Measurements from ENCODE around the gene SRSF9. TPM values are rescaled to one million over a fixed set of nuclear protein-coding genes. Genes with fewer than 3 reads are reported as not detected.

The SRSF9 gene
- polyA plus RNA-seq, 3 donors, result 127 to 218 (median 200) TPM

- Histone ChIP-seq H3K36me3 (replicated peaks in 1 of 2; ENCODE audit: control insufficient read depth in 1 of 2, insufficient read depth in 2 of 2, low read length in 2 of 2) (no peaks in the 10 kb centered on the region), H3K4me2 (replicated peaks; ENCODE audit: extremely low read depth, low read length, poor library complexity, severe bottlenecking) (no peak overlapping the region), H3K9me3 (replicated peaks in 1 of 2; ENCODE audit: control insufficient read depth in 1 of 2, insufficient read depth in 1 of 2, low read length in 2 of 2) (no peaks in the 10 kb centered on the region), H3K9ac (ENCODE audit: insufficient read depth, low read length, poor library complexity, severe bottlenecking) (no peak overlapping the region), H4K20me1 (ENCODE audit: insufficient read depth, low read length) (no peaks in the 10 kb centered on the region), H3K27ac (ENCODE audit: low read depth in 1 of 2, low read length in 2 of 2) (no peak overlapping the region), H3K27me3 (ENCODE audit: control insufficient read depth in 2 of 2, insufficient read depth in 2 of 2, low read length in 2 of 2) (no peaks in the 10 kb centered on the region), H3K4me1 (ENCODE audit: control insufficient read depth in 1 of 2, insufficient read depth in 2 of 2, low read length in 2 of 2) (peaks cover 0 to 2% of the 10 kb centered on the region in 2 donors), H2AFZ (ENCODE audit: insufficient read depth, low read depth, low read length, poor library complexity, severe bottlenecking) (no peak overlapping the region), H3K79me2 (ENCODE audit: insufficient read depth, low read length) (no peaks in the 10 kb centered on the region), H3K4me3 (replicated peaks in 1 of 3; ENCODE audit: low read depth in 2 of 3, low read length in 3 of 3) (no peak overlapping the region)
- Mint-ChIP-seq H3K27ac (no peak overlapping the region), H3K4me3 (no peak overlapping the region), H3K4me1 (peaks cover 13% of the 10 kb centered on the region), H3K9me3 (no peaks in the 10 kb centered on the region), H3K27me3 (ENCODE audit: low read depth in 3 of 3) (peaks cover 0 to 1% (median 1%) of the 10 kb centered on the region in 3 donors), H3K36me3 (peaks cover 0 to 4% of the 10 kb centered on the region in 2 donors)
- TF ChIP-seq CTCF (IDR thresholded peaks at IDR 0.05), result no peak
- 100% methylated on average over 1 of the region's 7 CpGs for WGBS (ENCODE audit: insufficient coverage)
- intact Hi-C loops (cut with micrococcal nuclease), result no loop called here
- no peak for DNase-seq
These were observed 16.7 kb upstream of the SRSF9 start for GRCh38 chr12:120485961-120486881.

GRCh38 chr12:120483621-120484020, 14.1 kb upstream of the SRSF9 start:
- peaks cover 10% of the 10 kb centered on the region for H3K4me1 Mint-ChIP-seq
- TF ChIP-seq CTCF (IDR thresholded peaks at IDR 0.05), result no peak
- Histone ChIP-seq H3K4me2 (replicated peaks; ENCODE audit: extremely low read depth, low read length, poor library complexity, severe bottlenecking) (no peak overlapping the region), H3K9me3 (replicated peaks in 1 of 2; ENCODE audit: control insufficient read depth in 1 of 2, insufficient read depth in 1 of 2, low read length in 2 of 2) (no peaks in the 10 kb centered on the region), H3K9ac (ENCODE audit: insufficient read depth, low read length, poor library complexity, severe bottlenecking) (no peak overlapping the region), H3K4me1 (ENCODE audit: control insufficient read depth in 1 of 2, insufficient read depth in 2 of 2, low read length in 2 of 2) (peaks cover 0 to 2% of the 10 kb centered on the region in 2 donors), H2AFZ (ENCODE audit: insufficient read depth, low read depth, low read length, poor library complexity, severe bottlenecking) (peak overlapping the region; percentile 24), H4K20me1 (ENCODE audit: insufficient read depth, low read length) (no peaks in the 10 kb centered on the region), H3K36me3 (replicated peaks in 1 of 2; ENCODE audit: control insufficient read depth in 1 of 2, insufficient read depth in 2 of 2, low read length in 2 of 2) (no peaks in the 10 kb centered on the region), H3K4me3 (replicated peaks in 1 of 3; ENCODE audit: low read depth in 2 of 3, low read length in 3 of 3) (no peak overlapping the region), H3K27ac (ENCODE audit: low read depth in 1 of 2, low read length in 2 of 2) (no peak overlapping the region), H3K27me3 (ENCODE audit: control insufficient read depth in 2 of 2, insufficient read depth in 2 of 2, low read length in 2 of 2) (no peaks in the 10 kb centered on the region), H3K79me2 (ENCODE audit: insufficient read depth, low read length) (no peaks in the 10 kb centered on the region)
- no peak overlapping the region for H3K4me3 Mint-ChIP-seq
- H3K36me3 Mint-ChIP-seq, result peaks cover 0 to 4% of the 10 kb centered on the region in 2 donors
- 94% methylated on average over 1 of the region's 1 CpG for WGBS (ENCODE audit: insufficient coverage)
- peak in 2 of 3 donors; percentile 14 to 16 for DNase-seq
- intact Hi-C loops (cut with micrococcal nuclease), result no loop called here
- H3K9me3 Mint-ChIP-seq, result no peaks in the 10 kb centered on the region
- H3K27me3 Mint-ChIP-seq (ENCODE audit: low read depth in 3 of 3), result peaks cover 0 to 1% (median 0%) of the 10 kb centered on the region in 3 donors
- H3K27ac Mint-ChIP-seq, result peak overlapping the region in 5 of 7 donors; percentile 1 to 47 (median 23)

All from CD14-positive monocyte (primary cell).